ENCODE measurements around the gene DMTF1.

DMTF1 gene

DNA sequence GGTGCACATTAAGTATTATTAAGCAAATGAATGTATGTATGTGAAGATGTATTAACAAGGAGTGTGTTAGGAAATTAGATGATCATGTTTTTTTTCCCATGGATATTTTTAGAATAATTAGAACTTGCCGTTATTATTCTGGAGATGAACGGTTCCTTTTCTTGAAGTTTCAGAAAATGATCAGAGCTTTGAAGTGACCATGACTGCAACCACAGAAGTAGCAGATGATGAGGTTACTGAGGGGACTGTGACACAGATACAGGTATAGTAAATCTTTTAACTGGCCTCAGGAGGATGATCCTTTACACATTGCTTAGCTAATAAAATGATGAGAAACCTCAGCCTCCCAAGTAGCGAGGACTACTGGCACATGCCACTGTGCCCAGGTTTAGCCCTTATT lies 18.6 kb downstream of the DMTF1 start:
- Histone ChIP-seq H3K27me3 (ENCODE audit: control insufficient read depth in 1 of 2, insufficient read depth in 2 of 2, low read length in 2 of 2) (no peaks in the 10 kb centered on the region), H3K36me3 (ENCODE audit: insufficient read depth, low read length) (peaks cover 86% of the 10 kb centered on the region), H3K9ac (ENCODE audit: low read length) (no peak overlapping the region)

DNA sequence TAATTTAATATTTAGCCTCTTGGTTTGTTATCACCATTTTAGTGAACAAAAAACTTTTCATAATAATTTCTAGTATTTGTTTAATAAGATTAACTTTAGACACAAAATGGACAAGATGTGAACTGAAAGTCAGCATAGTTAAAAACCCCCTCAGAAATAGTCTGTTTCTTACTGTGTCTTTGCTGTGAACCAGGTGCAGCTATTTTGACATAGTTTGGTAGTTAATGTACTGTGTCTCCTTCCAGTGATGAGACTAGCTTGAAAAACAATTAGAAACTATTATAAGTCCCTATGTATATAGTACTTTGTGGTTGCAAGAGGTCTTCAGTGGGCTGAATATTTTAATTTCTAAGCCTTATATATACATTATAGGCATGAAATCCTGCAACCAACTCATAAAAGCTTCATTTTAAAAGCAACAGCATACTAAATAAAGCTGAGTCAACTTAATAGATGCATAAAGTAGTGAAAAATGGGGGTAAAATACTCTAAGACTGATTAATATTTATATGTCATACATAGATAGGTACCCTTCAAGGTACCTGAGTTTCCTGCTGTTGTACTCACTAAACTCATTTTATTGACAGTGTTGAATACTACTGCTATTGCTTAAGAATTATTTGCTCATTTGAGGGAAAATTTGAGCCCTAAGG lies 19.2 kb downstream of the DMTF1 start:
- Histone ChIP-seq H3K9me3 (ENCODE audit: low read length) (no peaks in the 10 kb centered on the region), H3K4me1 (ENCODE audit: insufficient read depth, low read length) (no peaks in the 10 kb centered on the region), H3K4me3 (ENCODE audit: low read depth in 1 of 2, low read length in 2 of 2) (no peak overlapping the region), H3K9ac (ENCODE audit: low read length) (no peak overlapping the region), H3K36me3 (ENCODE audit: insufficient read depth, low read length) (peaks cover 86% of the 10 kb centered on the region), H3K27me3 (ENCODE audit: control insufficient read depth in 1 of 2, insufficient read depth in 2 of 2, low read length in 2 of 2) (no peaks in the 10 kb centered on the region), H3K27ac (ENCODE audit: low read depth, low read length) (no peak overlapping the region)

More for the DNA sequence above, 18.6 kb downstream of the DMTF1 start:
- Histone ChIP-seq H3K4me1 (ENCODE audit: insufficient read depth, low read length) (no peaks in the 10 kb centered on the region), H3K27ac (ENCODE audit: low read depth, low read length) (no peak overlapping the region), H3K9me3 (ENCODE audit: low read length) (no peaks in the 10 kb centered on the region), H3K4me3 (ENCODE audit: low read depth in 1 of 2, low read length in 2 of 2) (no peak overlapping the region)

GRCh38 chr7:87173471-87173870 lies 21.2 kb downstream of the DMTF1 start:
- Histone ChIP-seq H3K36me3 (ENCODE audit: insufficient read depth, low read length) (peaks cover 76% of the 10 kb centered on the region), H3K27me3 (ENCODE audit: control insufficient read depth in 1 of 2, insufficient read depth in 2 of 2, low read length in 2 of 2) (no peaks in the 10 kb centered on the region), H3K9me3 (ENCODE audit: low read length) (no peaks in the 10 kb centered on the region), H3K9ac (ENCODE audit: low read length) (no peak overlapping the region), H3K27ac (ENCODE audit: low read depth, low read length) (no peak overlapping the region), H3K4me3 (ENCODE audit: low read depth in 1 of 2, low read length in 2 of 2) (no peak overlapping the region), H3K4me1 (ENCODE audit: insufficient read depth, low read length) (no peaks in the 10 kb centered on the region)

DNA sequence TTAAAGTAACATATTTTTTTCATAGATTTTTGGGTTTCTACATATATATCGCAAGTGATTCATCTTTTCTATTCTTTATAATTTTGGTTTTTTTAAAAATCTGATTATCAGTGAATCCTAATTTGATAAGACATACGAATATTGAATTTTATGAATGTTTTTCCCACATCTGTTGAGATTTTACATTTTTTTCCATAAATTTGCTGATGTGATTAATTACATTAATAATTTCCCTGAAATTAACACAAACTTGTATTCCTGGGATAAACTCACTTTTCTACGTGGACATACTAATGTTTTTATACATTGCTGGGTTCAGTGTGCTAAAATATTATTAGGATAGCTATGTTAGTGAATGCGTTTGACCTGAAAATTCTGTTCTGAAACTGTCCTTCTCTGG lies 26.1 kb downstream of the DMTF1 start:
- Histone ChIP-seq H3K4me1 (ENCODE audit: insufficient read depth, low read length) (no peaks in the 10 kb centered on the region), H3K9ac (ENCODE audit: low read length) (no peak overlapping the region), H3K4me3 (ENCODE audit: low read depth in 1 of 2, low read length in 2 of 2) (no peak overlapping the region), H3K27ac (ENCODE audit: low read depth, low read length) (no peak overlapping the region), H3K36me3 (ENCODE audit: insufficient read depth, low read length) (peaks cover 53% of the 10 kb centered on the region), H3K27me3 (ENCODE audit: control insufficient read depth in 1 of 2, insufficient read depth in 2 of 2, low read length in 2 of 2) (no peaks in the 10 kb centered on the region), H3K9me3 (ENCODE audit: low read length) (no peaks in the 10 kb centered on the region)

DNA sequence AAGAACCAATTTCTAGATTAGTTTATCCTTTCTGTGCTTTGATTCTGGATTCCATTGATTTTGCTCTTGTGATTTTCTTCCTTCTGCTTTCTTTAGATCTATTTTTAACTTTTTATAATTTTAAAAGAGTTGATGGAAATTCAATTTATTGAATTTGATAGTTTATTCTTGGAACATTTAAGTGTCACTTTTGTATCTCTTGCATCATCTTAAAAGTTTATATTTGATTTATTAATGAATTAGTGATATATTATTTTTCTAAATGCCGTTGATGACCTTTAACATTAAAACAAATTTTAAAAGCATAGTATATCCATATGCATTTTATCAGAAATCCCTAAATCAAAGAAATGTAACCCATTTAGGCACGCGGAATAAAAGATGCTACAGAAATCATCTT lies 26.9 kb downstream of the DMTF1 start:
- no peaks in the 10 kb centered on the region for H3K9me3 ChIP-seq (ENCODE audit: low read length)
- no peak overlapping the region for H3K4me3 ChIP-seq (ENCODE audit: low read depth in 1 of 2, low read length in 2 of 2)
- H3K4me1 ChIP-seq (ENCODE audit: insufficient read depth, low read length), result no peaks in the 10 kb centered on the region
- H3K36me3 ChIP-seq (ENCODE audit: insufficient read depth, low read length), result peaks cover 55% of the 10 kb centered on the region
- no peak overlapping the region for H3K27ac ChIP-seq (ENCODE audit: low read depth, low read length)
- H3K27me3 ChIP-seq (ENCODE audit: control insufficient read depth in 1 of 2, insufficient read depth in 2 of 2, low read length in 2 of 2), result no peaks in the 10 kb centered on the region
- no peak overlapping the region for H3K9ac ChIP-seq (ENCODE audit: low read length)

DNA sequence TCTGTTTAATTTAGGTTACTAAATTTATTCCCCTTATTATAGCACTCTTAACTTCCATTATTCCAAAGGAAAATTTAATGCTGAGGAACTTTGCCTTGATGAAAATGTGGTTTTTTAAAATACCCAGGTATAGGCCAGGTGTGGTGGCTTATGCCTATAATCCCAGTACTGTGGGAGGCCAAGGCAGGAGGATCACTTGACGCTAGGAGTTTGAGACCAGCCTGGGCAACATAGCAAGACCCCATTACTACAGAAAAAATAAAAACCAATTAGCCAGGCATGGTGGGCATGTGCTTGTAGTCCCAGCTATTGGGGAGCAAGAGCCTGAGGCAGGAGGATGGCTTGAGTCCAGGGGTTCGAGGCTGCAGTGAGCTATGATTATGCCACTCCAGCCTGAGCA lies 34.9 kb downstream of the DMTF1 start:
- Histone ChIP-seq H3K4me1 (ENCODE audit: insufficient read depth, low read length) (peaks cover 13% of the 10 kb centered on the region), H3K9me3 (ENCODE audit: low read length) (no peaks in the 10 kb centered on the region), H3K4me3 (ENCODE audit: low read depth in 1 of 2, low read length in 2 of 2) (no peak overlapping the region), H3K9ac (ENCODE audit: low read length) (no peak overlapping the region), H3K27me3 (ENCODE audit: control insufficient read depth in 1 of 2, insufficient read depth in 2 of 2, low read length in 2 of 2) (no peaks in the 10 kb centered on the region), H3K36me3 (ENCODE audit: insufficient read depth, low read length) (peaks cover 72% of the 10 kb centered on the region), H3K27ac (ENCODE audit: low read depth, low read length) (no peak overlapping the region)

DNA sequence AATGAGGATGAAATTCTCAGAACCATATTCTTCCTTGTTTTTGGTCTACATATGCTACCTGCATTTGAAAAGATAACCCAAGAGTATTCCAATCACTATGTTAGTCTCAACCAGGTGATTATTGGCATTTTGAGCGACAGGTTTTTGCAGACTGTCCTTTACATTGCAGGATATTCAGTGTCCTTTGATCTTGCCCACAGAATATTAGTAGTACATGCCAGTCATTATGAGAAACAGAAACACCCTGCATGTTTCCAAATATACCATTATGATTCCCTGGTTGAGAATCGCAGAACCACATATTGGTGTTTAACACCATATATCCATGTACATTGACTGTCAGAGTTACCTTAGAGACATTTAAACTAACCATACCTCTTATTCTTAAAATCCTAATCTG lies 36.7 kb downstream of the DMTF1 start:
- peaks cover 67% of the 10 kb centered on the region for H3K36me3 ChIP-seq (ENCODE audit: insufficient read depth, low read length)
- no peaks in the 10 kb centered on the region for H3K9me3 ChIP-seq (ENCODE audit: low read length)
- H3K9ac ChIP-seq (ENCODE audit: low read length), result no peak overlapping the region
- no peak overlapping the region for H3K4me3 ChIP-seq (ENCODE audit: low read depth in 1 of 2, low read length in 2 of 2)
- no peaks in the 10 kb centered on the region for H3K27me3 ChIP-seq (ENCODE audit: control insufficient read depth in 1 of 2, insufficient read depth in 2 of 2, low read length in 2 of 2)
- peaks cover 13% of the 10 kb centered on the region for H3K4me1 ChIP-seq (ENCODE audit: insufficient read depth, low read length)
- H3K27ac ChIP-seq (ENCODE audit: low read depth, low read length), result no peak overlapping the region

DNA sequence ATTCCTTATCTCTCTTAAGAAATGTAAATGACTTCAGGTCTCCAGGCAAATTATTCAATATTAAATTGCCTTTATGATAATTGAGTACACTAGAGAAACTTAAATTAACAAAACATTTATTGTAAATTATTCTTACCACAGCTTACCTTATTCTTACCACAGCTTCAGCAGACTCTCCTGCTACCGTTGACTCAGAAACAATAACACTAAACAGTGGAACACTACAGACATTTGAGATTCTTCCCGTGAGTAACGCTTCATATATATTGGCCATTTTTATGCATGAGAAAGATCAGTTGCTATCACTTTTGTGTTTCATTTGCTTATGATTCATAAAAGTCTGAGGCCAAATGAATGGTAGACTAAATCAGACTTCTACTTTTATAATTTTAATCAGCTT lies 38.5 kb downstream of the DMTF1 start:
- peaks cover 67% of the 10 kb centered on the region for H3K36me3 ChIP-seq (ENCODE audit: insufficient read depth, low read length)
- H3K27ac ChIP-seq (ENCODE audit: low read depth, low read length), result no peak overlapping the region
- peaks cover 13% of the 10 kb centered on the region for H3K4me1 ChIP-seq (ENCODE audit: insufficient read depth, low read length)
- no peak overlapping the region for H3K9ac ChIP-seq (ENCODE audit: low read length)
- no peak overlapping the region for H3K4me3 ChIP-seq (ENCODE audit: low read depth in 1 of 2, low read length in 2 of 2)
- no peaks in the 10 kb centered on the region for H3K27me3 ChIP-seq (ENCODE audit: control insufficient read depth in 1 of 2, insufficient read depth in 2 of 2, low read length in 2 of 2)
- no peaks in the 10 kb centered on the region for H3K9me3 ChIP-seq (ENCODE audit: low read length)

DNA sequence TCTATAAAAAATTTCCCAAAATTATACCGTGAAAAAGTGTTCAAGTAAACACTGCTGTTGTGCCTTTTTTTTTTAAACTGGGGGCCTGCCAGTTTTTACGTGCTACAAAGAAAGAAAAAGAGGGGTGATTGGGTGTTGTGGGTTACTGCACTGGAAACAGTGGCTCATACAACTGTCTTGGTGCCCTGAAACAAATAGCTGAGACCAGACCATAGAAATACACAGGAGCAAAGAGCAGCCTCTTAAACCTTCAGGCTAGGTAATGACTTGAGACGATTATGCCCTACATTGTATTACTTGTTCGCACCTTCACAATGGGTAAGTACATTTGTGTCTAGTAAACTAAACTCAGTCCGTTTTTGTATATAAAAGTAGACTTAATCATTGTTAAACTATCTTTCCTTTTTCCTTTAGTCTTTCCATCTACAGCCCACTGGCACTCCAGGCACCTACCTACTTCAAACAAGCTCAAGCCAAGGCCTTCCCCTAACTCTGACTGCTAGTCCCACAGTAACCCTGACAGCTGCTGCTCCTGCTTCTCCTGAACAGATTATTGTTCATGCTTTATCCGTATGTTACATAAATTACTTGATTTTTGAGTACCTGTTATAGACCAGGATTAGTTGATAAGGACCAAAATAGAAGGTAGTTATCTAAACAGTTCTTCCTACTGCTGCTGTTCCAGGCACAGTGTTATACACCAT lies 40.7 kb downstream of the DMTF1 start:
- no peak overlapping the region for H3K4me3 ChIP-seq (ENCODE audit: low read depth in 1 of 2, low read length in 2 of 2)
- no peak overlapping the region for H3K27ac ChIP-seq (ENCODE audit: low read depth, low read length)
- H3K27me3 ChIP-seq (ENCODE audit: control insufficient read depth in 1 of 2, insufficient read depth in 2 of 2, low read length in 2 of 2), result no peaks in the 10 kb centered on the region
- H3K4me1 ChIP-seq (ENCODE audit: insufficient read depth, low read length), result peaks cover 13% of the 10 kb centered on the region
- H3K9ac ChIP-seq (ENCODE audit: low read length), result no peak overlapping the region
- no peaks in the 10 kb centered on the region for H3K9me3 ChIP-seq (ENCODE audit: low read length)
- peaks cover 61% of the 10 kb centered on the region for H3K36me3 ChIP-seq (ENCODE audit: insufficient read depth, low read length)

GRCh38 chr7:87193912-87194311 lies 41.7 kb downstream of the DMTF1 start:
- H3K27ac ChIP-seq (ENCODE audit: low read depth, low read length), result no peak overlapping the region
- no peak overlapping the region for H3K4me3 ChIP-seq (ENCODE audit: low read depth in 1 of 2, low read length in 2 of 2)
- H3K27me3 ChIP-seq (ENCODE audit: control insufficient read depth in 1 of 2, insufficient read depth in 2 of 2, low read length in 2 of 2), result no peaks in the 10 kb centered on the region
- H3K4me1 ChIP-seq (ENCODE audit: insufficient read depth, low read length), result peaks cover 13% of the 10 kb centered on the region
- no peaks in the 10 kb centered on the region for H3K9me3 ChIP-seq (ENCODE audit: low read length)
- peaks cover 57% of the 10 kb centered on the region for H3K36me3 ChIP-seq (ENCODE audit: insufficient read depth, low read length)
- H3K9ac ChIP-seq (ENCODE audit: low read length), result no peak overlapping the region

DNA sequence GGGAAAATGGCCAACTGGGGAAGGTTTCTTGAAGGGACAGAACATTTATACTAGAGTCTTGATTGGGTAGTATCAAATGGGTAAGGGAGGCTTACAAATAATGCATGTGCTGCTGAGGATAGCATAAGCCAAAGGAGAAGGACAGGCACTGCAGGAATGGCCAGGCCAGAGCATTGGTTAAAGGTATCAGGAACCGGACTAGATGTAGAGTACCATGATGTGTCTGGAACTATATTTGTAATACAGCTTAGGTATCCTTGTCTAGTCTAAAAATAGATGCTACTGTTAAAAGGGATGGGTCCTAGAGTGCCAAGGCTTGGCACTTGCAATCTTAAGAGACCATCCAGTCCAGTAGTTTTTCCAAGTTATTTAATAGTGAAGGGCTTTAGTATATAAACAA lies 47.0 kb downstream of the DMTF1 start:
- H3K36me3 ChIP-seq (ENCODE audit: insufficient read depth, low read length), result peaks cover 26% of the 10 kb centered on the region
- no peaks in the 10 kb centered on the region for H3K27me3 ChIP-seq (ENCODE audit: control insufficient read depth in 1 of 2, insufficient read depth in 2 of 2, low read length in 2 of 2)
- H3K9me3 ChIP-seq (ENCODE audit: low read length), result no peaks in the 10 kb centered on the region
- H3K4me3 ChIP-seq (ENCODE audit: low read depth in 1 of 2, low read length in 2 of 2), result no peak overlapping the region
- no peak overlapping the region for H3K9ac ChIP-seq (ENCODE audit: low read length)
- no peak overlapping the region for H3K27ac ChIP-seq (ENCODE audit: low read depth, low read length)
- no peaks in the 10 kb centered on the region for H3K4me1 ChIP-seq (ENCODE audit: insufficient read depth, low read length)
